Fibroblast of pulmonary artery (primary cell): ENCODE results near the gene MGMT.

ENCODE experiments used
- DNase-seq: peaks from one replicate; pipeline ENCODE4 v3.0.0-alpha.2; 2010; ENCODE audit warnings: low read depth
- H3K4me3 ChIP-seq: replicated peaks from 2 replicates; pipeline ENCODE4 v1.5.1; 2011; ENCODE audit warnings: low read depth, mild to moderate bottlenecking, control low read depth, low read length, moderate library complexity
- TF ChIP-seq, protein P1 (sequence below): IDR thresholded peaks from 2 replicates; pipeline ENCODE4 v1.5.1; 2011; ENCODE audit warnings: mild to moderate bottlenecking, control low read depth, low read length, inconsistent platforms; ENCODE audit errors: missing control alignments

Gene MGMT

DNA sequence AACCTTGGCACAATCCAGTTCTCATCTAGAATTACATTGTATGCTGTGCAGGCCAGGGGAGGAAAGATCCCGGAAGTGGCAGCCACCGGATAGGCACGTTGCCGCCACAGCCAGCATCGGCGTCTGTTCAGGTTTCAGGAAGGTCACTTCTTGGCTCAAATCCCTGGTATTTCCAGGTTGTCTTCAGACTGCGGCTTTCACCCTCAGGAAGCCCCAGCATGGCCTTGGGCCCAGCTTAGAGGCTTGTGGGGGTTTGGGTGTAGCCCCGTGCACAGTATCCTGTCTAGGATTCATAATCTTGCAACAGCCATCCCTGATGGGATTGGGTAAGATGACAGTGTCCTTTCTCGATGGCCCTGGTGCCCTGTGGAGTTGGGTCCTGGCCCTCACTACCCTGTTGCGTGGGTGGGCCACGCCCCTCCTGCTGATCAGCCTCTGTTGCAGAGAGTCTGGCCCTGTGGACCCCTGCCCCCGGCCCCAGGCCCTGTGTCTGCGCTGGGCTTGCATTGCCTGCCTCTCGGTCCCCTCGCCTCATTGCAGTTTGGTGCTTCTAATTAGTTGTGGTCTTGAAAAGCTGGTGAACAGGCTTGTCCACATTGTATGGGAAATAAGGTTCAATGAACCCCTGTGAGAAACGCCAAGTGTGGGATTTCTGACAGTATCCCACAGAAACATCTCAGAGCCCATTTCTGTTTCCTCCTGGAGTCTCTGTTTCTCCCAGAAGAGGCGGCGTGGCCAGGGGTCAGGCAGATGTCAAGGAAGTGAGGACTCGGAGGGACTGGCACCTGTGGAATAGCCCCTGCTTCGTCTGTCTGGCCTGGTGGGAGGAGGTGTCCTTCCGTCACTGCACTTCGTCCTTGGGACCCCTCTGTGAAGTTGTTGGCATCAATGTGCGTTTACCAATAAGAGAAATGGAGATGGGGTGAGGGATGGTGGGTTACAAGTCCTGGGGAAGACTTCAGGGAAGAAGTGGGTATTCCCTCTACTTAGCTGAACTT, 77.5 kb downstream of the MGMT start:
- no peak overlapping the region for H3K4me3 ChIP-seq
- TF ChIP-seq, protein P1, sequence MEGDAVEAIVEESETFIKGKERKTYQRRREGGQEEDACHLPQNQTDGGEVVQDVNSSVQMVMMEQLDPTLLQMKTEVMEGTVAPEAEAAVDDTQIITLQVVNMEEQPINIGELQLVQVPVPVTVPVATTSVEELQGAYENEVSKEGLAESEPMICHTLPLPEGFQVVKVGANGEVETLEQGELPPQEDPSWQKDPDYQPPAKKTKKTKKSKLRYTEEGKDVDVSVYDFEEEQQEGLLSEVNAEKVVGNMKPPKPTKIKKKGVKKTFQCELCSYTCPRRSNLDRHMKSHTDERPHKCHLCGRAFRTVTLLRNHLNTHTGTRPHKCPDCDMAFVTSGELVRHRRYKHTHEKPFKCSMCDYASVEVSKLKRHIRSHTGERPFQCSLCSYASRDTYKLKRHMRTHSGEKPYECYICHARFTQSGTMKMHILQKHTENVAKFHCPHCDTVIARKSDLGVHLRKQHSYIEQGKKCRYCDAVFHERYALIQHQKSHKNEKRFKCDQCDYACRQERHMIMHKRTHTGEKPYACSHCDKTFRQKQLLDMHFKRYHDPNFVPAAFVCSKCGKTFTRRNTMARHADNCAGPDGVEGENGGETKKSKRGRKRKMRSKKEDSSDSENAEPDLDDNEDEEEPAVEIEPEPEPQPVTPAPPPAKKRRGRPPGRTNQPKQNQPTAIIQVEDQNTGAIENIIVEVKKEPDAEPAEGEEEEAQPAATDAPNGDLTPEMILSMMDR = no peak
- DNase-seq = no peak

DNA sequence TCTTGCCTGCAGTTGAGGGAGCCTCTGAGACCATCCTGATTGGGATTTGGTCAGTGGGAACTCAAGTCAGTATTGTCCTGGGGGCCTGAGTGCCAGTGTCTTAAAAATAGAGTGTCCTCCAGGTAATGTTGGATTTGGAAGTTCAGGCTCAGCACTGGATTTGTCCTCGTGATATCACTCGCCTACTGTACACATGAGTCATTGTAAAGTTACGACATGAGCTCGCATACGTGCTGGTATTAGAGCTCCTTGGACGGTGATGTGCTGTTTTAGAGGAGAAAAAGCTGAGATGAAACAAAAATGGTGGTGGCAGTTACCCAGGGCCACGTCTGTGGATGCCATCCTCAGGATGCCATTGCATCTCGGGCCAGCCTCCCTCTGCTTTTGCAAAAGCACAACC, 78.2 kb downstream of the MGMT start:
- peak; percentile 59 for DNase-seq
- no peak overlapping the region for H3K4me3 ChIP-seq

DNA sequence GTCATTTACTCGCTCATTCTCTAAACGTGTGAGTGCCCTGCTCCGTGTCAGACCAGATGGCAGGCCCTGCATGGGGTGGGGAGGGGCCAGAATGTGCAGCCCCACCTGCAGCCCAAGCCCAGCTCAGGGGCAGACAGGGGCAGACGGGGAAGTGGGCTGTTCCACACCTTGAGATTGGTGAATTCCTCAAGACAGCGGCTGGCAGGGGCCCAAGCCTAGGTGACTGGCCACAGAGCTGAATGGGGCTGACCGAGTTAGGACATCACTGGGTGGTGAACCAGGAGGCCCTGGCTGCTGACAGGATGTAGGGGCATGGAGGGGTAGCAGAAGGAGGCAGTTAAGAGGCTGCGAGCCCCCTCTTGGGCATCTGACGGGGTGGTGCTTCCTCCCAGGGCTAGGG, 79.1 kb downstream of the MGMT start:
- DNase-seq = no peak
- TF ChIP-seq, protein P1 = no peak

More for the DNA sequence above, 78.2 kb downstream of the MGMT start:
- TF ChIP-seq, protein P1 = no peak

DNA sequence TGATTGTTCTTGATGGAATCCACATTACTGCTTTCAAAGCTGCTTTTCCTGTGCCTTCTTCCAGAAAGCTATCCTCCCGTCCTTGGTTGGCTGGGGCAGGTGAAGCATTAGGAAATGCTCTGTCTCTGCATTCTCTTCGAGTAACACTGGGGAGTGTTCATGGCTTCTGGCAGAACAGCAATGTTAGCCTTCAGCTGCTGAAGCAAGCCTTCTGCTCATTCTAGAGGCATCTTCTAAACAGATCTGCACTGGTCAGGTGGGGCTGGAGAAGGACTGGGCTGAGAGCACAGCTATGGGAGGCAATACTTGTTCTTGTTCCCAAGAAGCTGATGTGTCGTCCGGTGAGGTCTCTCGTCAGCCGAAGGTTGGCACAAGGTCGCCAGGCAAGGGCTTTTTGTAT, 80.6 kb downstream of the MGMT start:
- no peak overlapping the region for H3K4me3 ChIP-seq
- TF ChIP-seq, protein P1 = no peak
- DNase-seq = no peak

More for the DNA sequence above, 79.1 kb downstream of the MGMT start:
- no peak overlapping the region for H3K4me3 ChIP-seq

DNA sequence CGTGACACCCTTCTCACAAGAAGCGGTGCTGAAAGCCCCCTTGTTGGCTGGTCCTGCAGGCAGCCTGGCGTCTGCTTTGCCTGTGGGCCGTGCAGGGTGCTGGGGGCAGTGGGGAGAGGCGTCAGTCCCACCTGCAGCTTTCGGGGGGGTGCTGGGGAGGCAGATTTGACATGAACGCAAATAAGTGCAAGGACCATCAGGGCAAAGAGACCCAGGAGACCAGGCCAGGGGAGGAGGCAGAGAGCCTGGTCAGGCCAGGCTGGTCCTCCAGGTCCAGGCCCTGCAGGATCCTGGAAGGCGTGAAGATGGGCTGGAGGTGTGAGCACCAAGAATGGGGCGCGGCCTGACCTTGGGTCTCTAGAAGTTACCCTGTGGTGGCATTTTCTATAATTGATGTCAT, 81.6 kb downstream of the MGMT start:
- no peak for DNase-seq
- no peak overlapping the region for H3K4me3 ChIP-seq
- TF ChIP-seq, protein P1 = no peak

DNA sequence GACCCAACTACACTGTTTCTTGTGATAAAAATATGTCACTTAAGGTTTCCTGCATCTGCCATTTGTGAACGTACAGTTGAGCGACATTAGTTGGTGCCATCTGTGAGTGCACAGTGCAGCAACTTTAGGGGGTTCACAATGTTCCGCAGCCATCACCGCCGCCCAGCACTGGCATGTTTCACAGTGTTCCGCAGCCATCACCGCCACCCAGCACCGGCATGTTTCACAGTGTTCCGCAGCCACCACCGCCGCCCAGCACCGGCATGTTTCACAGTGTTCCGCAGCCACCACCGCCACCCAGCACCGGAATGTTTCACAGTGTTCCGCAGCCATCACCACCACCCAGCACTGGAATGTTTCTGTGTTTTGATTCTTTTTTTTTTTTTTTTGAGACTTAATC, 83.0 kb downstream of the MGMT start:
- H3K4me3 ChIP-seq = no peak overlapping the region
- no peak for DNase-seq
- TF ChIP-seq, protein P1 = no peak
